ENCODE data around the gene PAQR5.

DNA sequence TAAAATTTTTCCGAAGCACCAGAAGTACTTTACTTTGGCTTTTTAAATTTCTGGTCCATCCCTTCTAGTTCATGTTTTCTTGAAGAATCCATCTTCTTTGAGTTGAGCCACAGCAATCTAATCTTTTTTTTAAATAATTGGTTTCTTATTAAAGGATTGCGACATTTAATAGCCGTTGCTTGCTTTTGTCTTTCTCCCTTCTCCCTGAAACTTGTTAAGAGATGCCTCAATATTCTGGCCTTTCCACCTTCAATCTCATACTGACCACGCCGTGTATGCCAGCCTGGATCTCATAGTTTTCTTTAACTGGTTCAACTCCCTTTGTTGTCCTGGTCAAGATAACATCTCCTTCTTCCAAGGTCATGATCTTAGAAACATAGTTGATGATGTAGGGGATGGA is 135.5 kb downstream of the PAQR5 start:
- TF ChIP-seq, protein P1, sequence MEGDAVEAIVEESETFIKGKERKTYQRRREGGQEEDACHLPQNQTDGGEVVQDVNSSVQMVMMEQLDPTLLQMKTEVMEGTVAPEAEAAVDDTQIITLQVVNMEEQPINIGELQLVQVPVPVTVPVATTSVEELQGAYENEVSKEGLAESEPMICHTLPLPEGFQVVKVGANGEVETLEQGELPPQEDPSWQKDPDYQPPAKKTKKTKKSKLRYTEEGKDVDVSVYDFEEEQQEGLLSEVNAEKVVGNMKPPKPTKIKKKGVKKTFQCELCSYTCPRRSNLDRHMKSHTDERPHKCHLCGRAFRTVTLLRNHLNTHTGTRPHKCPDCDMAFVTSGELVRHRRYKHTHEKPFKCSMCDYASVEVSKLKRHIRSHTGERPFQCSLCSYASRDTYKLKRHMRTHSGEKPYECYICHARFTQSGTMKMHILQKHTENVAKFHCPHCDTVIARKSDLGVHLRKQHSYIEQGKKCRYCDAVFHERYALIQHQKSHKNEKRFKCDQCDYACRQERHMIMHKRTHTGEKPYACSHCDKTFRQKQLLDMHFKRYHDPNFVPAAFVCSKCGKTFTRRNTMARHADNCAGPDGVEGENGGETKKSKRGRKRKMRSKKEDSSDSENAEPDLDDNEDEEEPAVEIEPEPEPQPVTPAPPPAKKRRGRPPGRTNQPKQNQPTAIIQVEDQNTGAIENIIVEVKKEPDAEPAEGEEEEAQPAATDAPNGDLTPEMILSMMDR (IDR thresholded peaks at IDR 0.05), result no peak
- TF ChIP-seq CREM (CRISPR knock-in tag; IDR thresholded peaks at IDR 0.05) (no peak), CBFB (CRISPR knock-in tag; IDR thresholded peaks at IDR 0.05; ENCODE audit: low read depth) (no peak), MXD4 (CRISPR knock-in tag; IDR thresholded peaks at IDR 0.05; ENCODE audit: borderline replicate concordance) (no peak), RELA (CRISPR knock-in tag; IDR thresholded peaks at IDR 0.05; ENCODE audit: borderline replicate concordance) (no peak), ZNF671 (CRISPR knock-in tag; IDR thresholded peaks at IDR 0.05) (no peak), NFATC4 (CRISPR knock-in tag; IDR thresholded peaks at IDR 0.05) (no peak), TEAD4 (CRISPR knock-in tag; IDR thresholded peaks at IDR 0.05) (no peak), IRF2 (CRISPR knock-in tag; IDR thresholded peaks at IDR 0.05; ENCODE audit: borderline replicate concordance, low read depth) (no peak), ELF4 (CRISPR knock-in tag; IDR thresholded peaks at IDR 0.05; ENCODE audit: low read depth) (no peak)
- TF ChIP-seq, protein P2, sequence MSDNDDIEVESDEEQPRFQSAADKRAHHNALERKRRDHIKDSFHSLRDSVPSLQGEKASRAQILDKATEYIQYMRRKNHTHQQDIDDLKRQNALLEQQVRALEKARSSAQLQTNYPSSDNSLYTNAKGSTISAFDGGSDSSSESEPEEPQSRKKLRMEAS (CRISPR knock-in tag; IDR thresholded peaks at IDR 0.05), result no peak

Data from WTC11 (cell line).